ENCODE results near the gene SLC22A17. TPM values are rescaled to one million over a fixed set of nuclear protein-coding genes. Genes with fewer than 3 reads are reported as not detected.

Gene SLC22A17
- total and polyA plus RNA-seq, 9 of the 15 experiments (the other 6 are each of a cell fraction or from before 2014, with no cell fraction given) = 0.07 to 0.09 TPM; not detected in 7

GRCh38 chr14:23388996-23389395 is 36.3 kb upstream of the SLC22A17 start:
- ATAC-seq (no peak), FAIRE-seq (no peak), DNase-seq (ENCODE audit: extremely low read depth in 1 of 4, low spot score in 3 of 4) (no peak)
- Histone ChIP-seq H3K4me1 (replicated peaks in 1 of 2; ENCODE audit: control insufficient read depth in 2 of 2, insufficient read depth in 2 of 2, low read length in 2 of 2) (peaks cover 0 to 11% of the 10 kb centered on the region in 2 experiments; a peak in 2 of 5 replicates), H3K4me3 (no peak overlapping the region), H3K27ac (ENCODE audit: extremely low read depth, low read depth, low read length) (no peak overlapping the region), H3K9ac (ENCODE audit: insufficient read depth in 1 of 2, low read depth in 2 of 2, low read length in 2 of 2) (no peak overlapping the region), H3K9me1 (ENCODE audit: control insufficient read depth, insufficient read depth, low read length) (no peaks in the 10 kb centered on the region), H3K9me3 (replicated peaks; ENCODE audit: control insufficient read depth, insufficient read depth, low read depth, low read length) (no peaks in the 10 kb centered on the region), H2AFZ (ENCODE audit: low read depth, low read length) (no peak overlapping the region), H3K36me3 (ENCODE audit: control insufficient read depth, insufficient read depth, low read length) (no peaks in the 10 kb centered on the region), H3K27me3 (ENCODE audit: control insufficient read depth in 2 of 2, insufficient read depth in 2 of 2, low read length in 2 of 2) (peaks cover 28 to 72% of the 10 kb centered on the region in 2 experiments; a peak in 3 of 5 replicates), H3K4me2 (ENCODE audit: insufficient read depth, low read length) (no peak overlapping the region), H3K79me2 (ENCODE audit: control insufficient read depth, insufficient read depth, low read length) (no peaks in the 10 kb centered on the region), H4K20me1 (replicated peaks; ENCODE audit: control insufficient read depth, insufficient read depth, low read length) (no peaks in the 10 kb centered on the region)
- no TSS peak for BruUV-seq (replicated peaks)
- ChIA-PET CTCF (ENCODE audit: low intra/inter-chr PET ratio) (no interaction called here), POLR2A (interaction anchor here (0.6 to 1.0 kb wide), 3 partner anchors 9 to 35 kb away, joined by 3 to 4 read pairs (median 3); no protein-coding TSS in a partner anchor)
- WGBS (ENCODE audit: insufficient coverage, low coverage, missing lambda C conversion rate) = 17% methylated on average over 5 of the region's 8 CpGs
- intact Hi-C loops (cut with micrococcal nuclease) (no loop called here), in situ Hi-C loops (cut with MboI) (loop anchor here (10.0 kb wide), 1 partner anchor 124 kb away; no protein-coding TSS in a partner anchor)
- no peak for TF ChIP-seq ZFX (CRISPR knock-in tag; IDR thresholded peaks at IDR 0.05)

GRCh38 chr14:23387916-23388882 is 35.5 kb upstream of the SLC22A17 start:
- in situ Hi-C loops (cut with MboI) = loop anchor here (10.0 kb wide), 1 partner anchor 123 kb away; no protein-coding TSS in a partner anchor
- CTCF ChIA-PET (ENCODE audit: low intra/inter-chr PET ratio) = no interaction called here
- peaks cover 0 to 11% of the 10 kb centered on the region in 2 experiments; a peak in 2 of 5 replicates for H3K4me1 ChIP-seq (replicated peaks in 1 of 2; ENCODE audit: control insufficient read depth in 2 of 2, insufficient read depth in 2 of 2, low read length in 2 of 2)
- H3K9me1 ChIP-seq (ENCODE audit: control insufficient read depth, insufficient read depth, low read length) = no peaks in the 10 kb centered on the region
- peaks cover 24 to 64% of the 10 kb centered on the region in 2 experiments; a peak in 3 of 5 replicates for H3K27me3 ChIP-seq (ENCODE audit: control insufficient read depth in 2 of 2, insufficient read depth in 2 of 2, low read length in 2 of 2)
- H3K27ac ChIP-seq (ENCODE audit: extremely low read depth, low read depth, low read length) = no peak overlapping the region
- H3K4me3 ChIP-seq = no peak overlapping the region
- H4K20me1 ChIP-seq (replicated peaks; ENCODE audit: control insufficient read depth, insufficient read depth, low read length) = no peaks in the 10 kb centered on the region
- H3K4me2 ChIP-seq (ENCODE audit: insufficient read depth, low read length) = no peak overlapping the region
- no peak overlapping the region for H2AFZ ChIP-seq (ENCODE audit: low read depth, low read length)
- WGBS (ENCODE audit: insufficient coverage, low coverage, missing lambda C conversion rate) = 10% methylated on average over 23 of the region's 26 CpGs
- peak overlapping the region in 1 of 2 experiments; percentile 45; a peak in 2 of 4 replicates for H3K9ac ChIP-seq (ENCODE audit: insufficient read depth in 1 of 2, low read depth in 2 of 2, low read length in 2 of 2)
- no peaks in the 10 kb centered on the region for H3K36me3 ChIP-seq (ENCODE audit: control insufficient read depth, insufficient read depth, low read length)
- DNase-seq (ENCODE audit: extremely low read depth in 1 of 4, low spot score in 3 of 4) = no peak
- FAIRE-seq = no peak
- no peaks in the 10 kb centered on the region for H3K9me3 ChIP-seq (replicated peaks; ENCODE audit: control insufficient read depth, insufficient read depth, low read depth, low read length)
- intact Hi-C loops (cut with micrococcal nuclease) = no loop called here
- POLR2A ChIA-PET = interaction anchor here (0.6 to 1.0 kb wide), 5 partner anchors 8 to 36 kb away, joined by 3 to 4 read pairs (median 3); no protein-coding TSS in a partner anchor
- no peaks in the 10 kb centered on the region for H3K79me2 ChIP-seq (ENCODE audit: control insufficient read depth, insufficient read depth, low read length)
- ATAC-seq = no peak
- BruUV-seq (replicated peaks) = no TSS peak
- TF ChIP-seq ZBTB2 (IDR thresholded peaks at IDR 0.05) = no peak
- no peak for TF ChIP-seq MLLT1 (IDR thresholded peaks at IDR 0.05)
- no peak for TF ChIP-seq ZBTB8A (IDR thresholded peaks at IDR 0.05; ENCODE audit: partially characterized antibody)
- no peak for TF ChIP-seq USF1 (CRISPR knock-in tag; IDR thresholded peaks at IDR 0.05)
- TF ChIP-seq CBX5 (IDR thresholded peaks at IDR 0.05; ENCODE audit: borderline replicate concordance, low read depth) = no peak
- TF ChIP-seq U2AF1 (optimal IDR thresholded peaks at IDR 0.05; ENCODE audit: low read depth, low read length) = no peak
- TF ChIP-seq POLR2A (conservative IDR thresholded peaks at IDR 0.05) = no peak
- no peak for TF ChIP-seq PHTF2 (CRISPR knock-in tag; IDR thresholded peaks at IDR 0.05)
- no peak for TF ChIP-seq SRF (CRISPR knock-in tag; IDR thresholded peaks at IDR 0.05)
